Skin of body (tissue), 2 donors: ENCODE data around the gene RHBDD1. TPM values are rescaled to one million over a fixed set of nuclear protein-coding genes. Genes with fewer than 3 reads are reported as not detected.

ENCODE experiments used
- DNase-seq: peaks from one replicate; lab custom pipeline; 2025; lab: John Stamatoyannopoulos, UW
- total RNA-seq: library from RNA; depleted of rRNA; stranded (reverse); fragments of >200 nt; gene quantifications from one replicate; pipeline ENCODE4 v1.2.3, GENCODE V29; 2014

RHBDD1 gene
- total RNA-seq, 1 donor from 2014 or later = 38.3 TPM

DNA sequence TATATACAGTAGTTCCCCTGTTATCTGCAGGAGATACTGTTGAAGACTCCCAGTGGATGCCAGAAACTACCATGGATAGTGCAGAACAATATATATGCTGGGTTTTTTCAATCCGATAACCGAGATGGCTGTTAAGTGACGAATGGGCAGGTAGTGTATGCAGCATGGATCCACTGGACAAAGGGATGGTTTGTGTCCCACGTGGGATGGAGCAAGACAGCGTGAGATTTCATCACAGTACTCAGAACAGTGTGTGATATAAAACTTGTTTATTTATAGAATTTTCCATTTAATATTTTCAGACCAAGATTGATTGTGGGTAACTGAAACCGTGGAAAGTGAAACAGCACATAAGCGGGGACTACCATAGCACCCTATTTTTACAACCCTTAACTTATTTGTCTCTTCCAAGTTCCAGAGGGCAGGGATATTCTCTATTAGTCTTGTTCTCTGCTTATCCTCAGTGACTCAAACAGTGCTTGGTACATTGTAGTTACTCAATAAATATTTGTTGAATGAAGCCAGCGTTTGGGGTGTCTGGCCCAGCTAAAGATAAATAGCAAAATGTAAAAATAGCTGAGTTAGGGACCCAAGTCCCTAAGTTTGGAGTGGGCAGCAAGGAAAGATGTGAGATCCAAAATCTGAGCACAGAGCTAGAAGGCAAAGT is 50.0 kb downstream of the RHBDD1 start:
- no peak for DNase-seq

DNA sequence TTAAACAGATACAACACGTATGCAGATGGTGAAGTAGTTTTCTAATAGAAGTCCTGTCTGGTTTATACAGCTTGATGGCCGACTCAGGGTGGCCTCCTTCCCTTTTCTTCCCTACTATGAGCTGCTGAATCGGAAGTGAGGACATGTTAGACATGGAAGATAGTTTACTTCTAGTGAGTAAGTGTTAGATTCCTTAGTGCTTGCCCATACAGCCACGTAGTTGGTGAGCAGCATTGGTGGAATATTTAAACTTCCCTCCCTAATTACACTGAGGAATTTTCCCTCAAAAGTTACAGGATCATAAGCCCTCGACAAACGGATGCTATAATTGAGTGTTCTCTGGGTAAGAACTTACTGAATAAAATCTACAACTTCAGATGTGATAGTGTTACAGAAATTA is 52.1 kb downstream of the RHBDD1 start:
- DNase-seq = no peak

DNA sequence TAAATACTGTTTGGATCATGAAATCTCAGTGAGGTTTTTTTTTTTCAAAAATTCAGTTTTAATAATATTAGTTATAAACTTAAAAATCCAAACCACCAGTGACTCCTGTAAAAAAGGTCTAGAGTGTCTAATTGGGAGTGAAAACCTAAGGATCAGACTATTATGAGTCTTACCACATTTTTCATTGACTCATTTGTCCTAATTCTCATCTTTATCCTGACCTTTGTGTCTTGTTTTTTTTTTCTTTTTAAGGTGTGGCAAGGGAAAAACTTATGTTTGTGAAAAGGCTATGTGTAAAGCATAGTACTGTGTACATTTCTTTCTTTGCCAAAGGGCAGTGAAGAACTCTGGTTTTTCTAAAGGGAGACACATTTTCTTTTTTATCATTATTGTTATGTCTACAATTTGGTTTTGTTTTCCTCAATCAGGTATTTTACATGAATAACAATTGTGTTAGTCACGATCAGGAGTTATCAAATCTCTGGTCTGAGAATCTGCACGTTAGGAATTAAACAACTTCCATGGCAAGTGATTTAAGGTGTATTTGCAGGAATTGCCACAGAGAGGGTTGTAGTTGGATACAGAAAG is 52.6 kb downstream of the RHBDD1 start:
- DNase-seq = no peak

DNA sequence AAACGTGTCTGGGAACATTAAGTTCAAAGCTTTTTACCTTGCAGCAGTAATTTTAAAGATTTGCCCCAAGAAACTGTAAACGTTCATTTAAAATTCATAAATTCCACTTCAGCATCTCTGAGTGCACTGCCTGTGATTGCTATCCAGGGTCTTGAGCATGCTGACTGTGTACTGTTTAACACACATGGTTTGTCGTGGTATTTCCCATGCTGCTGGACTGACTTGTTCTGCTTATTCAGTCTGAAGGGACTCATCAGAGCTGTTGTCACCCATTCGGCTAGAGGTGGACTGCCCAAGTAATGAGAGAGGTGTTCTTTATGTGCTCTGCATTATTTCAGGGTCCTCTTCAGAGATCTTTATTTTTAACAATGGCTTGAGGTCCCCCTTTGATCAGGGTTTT is 53.1 kb downstream of the RHBDD1 start:
- DNase-seq = no peak

DNA sequence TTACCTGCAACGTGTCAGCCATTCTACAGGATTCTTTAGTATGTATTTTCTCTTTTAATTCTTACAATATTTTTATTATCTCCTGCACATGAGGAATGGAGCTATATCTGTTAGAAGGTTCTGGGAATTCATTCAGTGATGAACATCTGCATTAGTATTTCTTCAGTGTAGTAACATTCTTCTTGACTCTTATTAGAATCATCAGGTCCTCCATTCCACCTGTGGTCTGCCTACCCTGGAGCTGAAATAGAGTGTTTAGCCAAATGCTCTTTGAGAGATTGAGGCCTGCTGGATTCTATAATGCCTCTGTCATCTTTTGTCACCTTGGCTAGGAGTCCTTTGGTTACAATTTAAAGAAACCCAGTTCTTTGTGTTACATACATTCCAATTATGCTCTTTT is 54.4 kb downstream of the RHBDD1 start:
- no peak for DNase-seq

DNA sequence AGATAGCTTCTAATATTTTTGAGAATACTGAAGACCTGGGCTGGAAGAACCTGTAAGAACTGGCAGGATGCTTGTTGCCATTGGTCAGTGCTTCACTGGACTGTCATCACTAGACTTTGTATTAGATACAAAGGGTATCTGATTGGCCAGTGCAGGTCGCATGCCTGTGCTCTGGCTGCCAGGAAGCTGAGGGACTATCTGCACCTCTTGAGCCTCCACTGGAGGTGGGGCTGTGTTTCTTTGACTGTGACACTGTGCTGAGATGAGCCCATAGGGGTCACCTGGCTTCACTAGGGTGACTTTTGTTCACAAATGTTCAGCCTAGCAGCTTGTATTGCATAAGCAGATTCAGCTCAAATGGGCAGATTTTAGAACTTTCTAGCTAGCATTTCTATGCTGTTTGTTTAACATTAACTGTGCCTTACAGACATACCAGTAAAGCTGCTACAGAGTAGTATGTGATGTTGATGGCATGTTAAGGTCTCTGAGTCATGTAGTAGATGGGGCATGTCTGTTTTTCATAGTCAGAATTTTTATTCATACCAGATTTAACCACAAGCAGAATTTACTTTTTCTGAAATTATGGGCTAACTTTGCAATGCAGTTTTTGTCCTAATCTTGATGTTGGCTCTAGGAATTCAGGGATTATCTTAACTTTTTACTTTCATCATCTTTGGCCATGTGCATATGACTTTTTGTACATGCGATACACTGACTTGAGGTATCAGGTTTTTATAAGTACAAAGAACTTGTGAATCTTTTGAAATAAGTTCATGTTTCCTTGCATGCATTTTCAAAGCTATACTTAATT is 56.1 kb downstream of the RHBDD1 start:
- DNase-seq = no peak

DNA sequence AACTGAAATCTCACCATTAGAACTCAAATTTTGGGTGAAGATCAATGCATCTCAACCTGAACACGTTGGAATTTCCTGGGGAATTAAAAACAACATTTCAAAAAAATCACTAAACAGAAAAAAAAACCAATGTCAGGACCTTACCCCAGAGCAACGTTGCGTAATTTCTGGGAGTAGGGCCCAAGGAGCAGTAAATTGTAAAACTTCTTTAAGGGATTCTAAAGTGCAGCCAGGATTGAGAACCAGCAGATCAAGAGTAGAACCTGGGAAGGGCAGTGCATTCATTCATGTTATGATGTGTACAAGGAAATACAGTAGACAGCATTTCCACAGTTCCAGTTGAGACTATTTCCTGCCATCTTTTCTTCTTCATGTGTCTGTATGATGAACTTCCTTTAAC is 56.9 kb downstream of the RHBDD1 start:
- no peak for DNase-seq

DNA sequence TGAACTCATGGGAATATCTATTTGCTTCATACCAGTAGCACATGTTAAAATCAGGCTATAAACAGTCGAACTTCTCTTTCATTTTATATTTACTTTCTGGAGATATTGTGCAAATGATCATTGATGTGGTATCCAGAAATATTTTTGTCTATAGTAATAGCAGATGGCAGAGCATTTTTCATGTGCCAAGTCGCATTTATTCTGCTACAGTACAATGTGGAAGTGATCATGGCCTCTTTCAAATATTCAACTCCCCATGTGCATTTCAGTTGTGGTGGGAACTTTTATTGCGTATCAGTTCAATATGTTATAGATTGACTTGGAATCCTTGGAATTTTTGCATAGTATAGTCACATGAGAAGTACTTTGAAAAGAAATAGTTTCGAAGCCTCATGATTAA is 57.4 kb downstream of the RHBDD1 start:
- peak; percentile 95 for DNase-seq

DNA sequence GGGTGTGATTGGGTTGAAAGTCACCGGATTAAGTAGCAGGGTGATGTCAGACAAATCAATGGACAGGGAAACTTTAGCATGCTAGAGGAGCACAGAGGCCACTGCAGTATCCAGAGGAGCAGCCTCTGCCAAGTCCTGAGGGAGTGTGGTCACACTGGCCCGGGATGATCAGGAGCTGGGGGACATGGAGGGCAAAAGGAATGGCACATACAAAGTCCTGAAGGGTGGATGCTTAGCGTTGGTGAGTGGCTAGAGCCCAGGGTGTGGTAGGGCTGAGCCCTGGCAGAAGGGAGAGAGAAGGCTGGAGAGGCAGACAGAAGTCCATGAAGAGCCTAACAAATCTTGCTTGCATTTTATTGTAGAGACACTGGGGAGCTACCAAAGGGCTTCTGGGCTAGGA is 58.9 kb downstream of the RHBDD1 start:
- DNase-seq = no peak

DNA sequence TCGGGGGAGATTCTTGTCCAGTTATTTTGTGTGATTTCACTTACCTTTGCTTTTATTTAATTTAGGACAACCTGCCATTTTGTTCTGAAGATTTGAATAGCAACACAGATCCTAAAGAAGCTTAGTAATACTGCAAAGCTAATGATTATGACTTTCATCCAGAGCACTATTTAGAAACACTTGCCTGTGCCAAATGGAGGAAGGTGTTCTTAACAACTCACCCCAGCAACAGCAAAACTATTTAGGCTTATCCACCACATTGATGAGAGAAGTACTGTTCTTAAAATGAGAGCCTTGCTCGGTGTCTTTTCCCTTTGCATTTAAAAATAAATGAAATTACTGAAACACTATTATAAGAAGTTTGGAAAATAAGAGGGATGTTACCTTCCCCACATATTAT is 59.7 kb downstream of the RHBDD1 start:
- no peak for DNase-seq

DNA sequence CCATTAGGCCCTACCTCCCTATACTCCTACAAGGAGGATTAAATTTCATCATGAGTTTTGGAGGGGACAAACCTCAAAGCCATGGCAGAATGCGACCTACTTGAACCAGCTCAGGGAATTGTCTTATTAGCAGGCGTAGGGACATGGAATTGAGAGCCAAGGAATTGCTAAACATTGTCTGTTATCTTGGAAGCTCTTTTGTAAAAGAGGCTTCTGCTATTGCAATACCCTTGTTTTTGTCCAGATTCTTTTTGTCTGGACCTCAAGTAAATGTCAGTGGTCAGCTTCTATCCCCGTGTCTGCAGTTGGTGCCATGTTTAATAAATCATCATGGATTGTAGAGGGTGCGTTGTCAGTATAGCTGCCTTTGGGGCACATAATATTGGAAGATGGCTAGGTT is 62.3 kb downstream of the RHBDD1 start:
- no peak for DNase-seq

DNA sequence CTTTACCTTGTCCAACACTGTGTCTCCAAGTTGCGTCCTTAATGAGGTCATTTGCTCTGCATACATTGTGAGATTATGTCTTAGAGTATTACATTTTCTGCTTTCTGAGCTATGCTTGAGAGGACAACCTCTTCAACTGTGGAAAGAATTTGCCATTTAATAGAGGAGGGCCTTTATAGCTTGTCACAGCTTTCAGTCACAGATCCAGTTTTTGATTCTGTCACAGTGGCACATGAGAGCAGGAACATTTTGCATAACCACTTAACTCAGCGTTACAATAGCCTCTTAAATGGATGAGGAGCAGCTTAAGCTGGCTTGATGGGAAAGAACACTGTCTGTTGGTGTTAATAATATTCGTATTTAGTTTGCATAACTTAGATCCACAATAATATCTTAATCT is 63.0 kb downstream of the RHBDD1 start:
- no peak for DNase-seq

DNA sequence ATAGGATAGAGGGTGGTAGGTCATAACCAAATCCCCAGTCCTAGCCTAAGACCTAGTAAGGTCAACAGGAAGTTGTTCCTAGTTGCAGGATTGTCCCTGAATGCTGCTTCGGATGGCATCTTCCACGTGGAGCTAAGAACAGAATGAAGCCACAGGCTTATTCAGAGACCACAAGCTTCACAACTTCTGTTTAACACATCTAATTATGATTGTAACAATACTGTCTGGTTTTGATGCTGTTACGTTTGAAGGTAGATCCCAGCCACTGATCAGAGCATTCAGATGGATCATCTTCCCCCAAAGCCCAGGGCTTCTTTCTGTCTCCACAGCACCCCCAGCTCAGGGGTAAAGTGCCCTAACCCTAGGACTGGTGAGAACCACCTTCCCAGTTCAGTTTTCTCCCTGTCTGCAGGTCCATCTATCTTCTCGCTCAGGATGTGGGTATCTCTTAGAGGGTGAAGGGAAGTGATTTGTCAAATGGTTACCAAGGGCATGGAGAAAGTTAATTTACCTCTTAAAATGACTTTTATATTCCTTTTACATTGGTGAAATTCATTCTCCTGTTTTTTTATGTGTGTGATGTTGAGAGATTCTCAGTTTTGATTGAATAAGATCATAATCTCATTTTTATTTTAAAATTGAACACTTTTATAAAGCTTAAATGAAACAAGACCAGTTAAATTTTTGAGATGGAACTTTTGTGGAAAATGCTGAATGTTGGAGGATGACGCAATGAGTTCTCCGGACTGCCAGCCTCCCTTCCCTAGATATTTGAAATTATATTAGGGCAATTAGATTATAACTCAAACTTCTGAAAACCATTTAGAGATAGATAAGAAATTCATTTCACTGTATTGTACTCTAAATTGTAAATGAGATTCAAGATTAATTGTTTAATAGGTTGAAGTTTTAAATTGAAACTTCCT is 66.5 kb downstream of the RHBDD1 start:
- no peak for DNase-seq

DNA sequence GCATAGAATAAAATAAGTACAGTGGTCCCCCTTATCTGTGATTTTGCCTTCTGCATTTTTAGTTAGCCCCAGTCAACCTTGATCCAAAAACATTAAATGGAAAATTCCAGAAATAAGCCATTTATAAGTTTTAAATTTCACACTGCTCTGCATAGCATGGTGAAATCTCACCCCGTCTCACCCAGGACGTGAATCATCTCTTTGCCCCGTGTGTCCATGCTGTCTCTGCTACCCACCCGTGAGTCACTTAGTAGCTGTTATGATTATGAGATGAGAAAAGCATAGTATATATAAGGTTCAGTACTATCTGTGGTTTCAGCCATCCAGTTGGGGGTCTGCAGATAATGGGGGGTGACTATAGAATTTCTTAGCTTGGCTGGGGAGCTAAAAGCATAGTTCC is 67.3 kb downstream of the RHBDD1 start:
- no peak for DNase-seq

DNA sequence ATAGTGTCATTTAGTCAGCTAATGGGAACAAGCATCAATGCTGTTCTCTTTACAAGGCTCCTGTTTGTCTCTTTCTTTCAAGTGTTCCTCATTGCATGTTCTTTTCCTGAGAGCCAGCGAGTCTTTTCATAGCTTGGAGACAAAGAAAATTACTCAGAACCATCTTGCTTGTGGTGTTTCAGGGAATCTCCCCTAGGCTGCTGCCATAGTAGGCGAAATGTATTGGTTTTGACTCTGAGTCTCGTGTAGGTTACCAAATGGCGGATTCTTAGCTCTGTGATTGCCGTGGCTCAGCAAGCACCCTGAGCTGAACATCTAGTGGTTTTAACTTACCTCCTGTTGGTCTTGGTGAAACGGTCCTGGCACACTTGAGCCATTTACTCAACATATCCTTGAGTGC is 68.7 kb downstream of the RHBDD1 start:
- no peak for DNase-seq

DNA sequence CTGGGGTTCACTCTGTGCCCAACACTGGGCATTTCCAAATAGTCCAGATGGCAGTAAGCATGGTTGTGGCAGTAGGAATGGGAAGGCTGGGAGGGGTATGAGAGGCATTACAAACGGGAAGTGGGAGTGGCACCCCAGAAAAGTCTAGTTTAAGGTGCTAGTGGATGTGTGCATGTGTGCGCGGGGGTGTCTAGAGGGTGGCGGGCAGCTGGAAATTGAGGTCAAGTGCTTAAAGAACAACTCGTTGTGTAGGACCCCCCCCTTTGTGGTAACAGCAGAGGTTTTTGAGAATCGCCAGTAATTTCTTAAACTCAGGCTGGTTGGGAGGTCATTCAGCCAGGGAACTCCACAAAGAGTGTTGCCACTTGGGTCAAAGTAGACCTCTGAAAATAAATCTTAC is 69.9 kb downstream of the RHBDD1 start:
- no peak for DNase-seq

DNA sequence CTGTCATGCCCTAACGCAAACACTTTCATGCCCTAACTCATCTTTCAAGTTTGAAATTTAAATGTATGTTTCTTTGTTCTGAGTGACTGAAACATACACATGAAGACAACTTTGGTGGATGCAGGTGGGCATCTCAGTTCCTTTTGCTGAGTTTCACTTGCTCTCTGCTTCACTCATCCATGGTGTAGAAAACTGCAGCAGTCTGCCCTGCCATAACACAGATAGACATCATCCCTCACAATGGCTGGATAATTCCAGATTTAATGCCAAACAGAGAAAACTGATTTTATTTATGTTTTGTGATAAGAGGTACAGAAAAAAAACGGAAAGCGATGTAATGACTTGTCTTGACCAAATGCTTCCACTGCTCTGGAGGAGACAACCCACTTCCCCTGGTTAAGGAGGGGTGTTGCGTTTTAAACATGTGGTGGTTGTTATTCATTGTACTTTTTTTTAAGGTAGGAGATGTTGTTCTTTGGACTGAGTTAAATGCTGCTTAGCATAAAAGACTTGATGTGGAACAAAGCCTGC is 70.4 kb downstream of the RHBDD1 start:
- DNase-seq = no peak

DNA sequence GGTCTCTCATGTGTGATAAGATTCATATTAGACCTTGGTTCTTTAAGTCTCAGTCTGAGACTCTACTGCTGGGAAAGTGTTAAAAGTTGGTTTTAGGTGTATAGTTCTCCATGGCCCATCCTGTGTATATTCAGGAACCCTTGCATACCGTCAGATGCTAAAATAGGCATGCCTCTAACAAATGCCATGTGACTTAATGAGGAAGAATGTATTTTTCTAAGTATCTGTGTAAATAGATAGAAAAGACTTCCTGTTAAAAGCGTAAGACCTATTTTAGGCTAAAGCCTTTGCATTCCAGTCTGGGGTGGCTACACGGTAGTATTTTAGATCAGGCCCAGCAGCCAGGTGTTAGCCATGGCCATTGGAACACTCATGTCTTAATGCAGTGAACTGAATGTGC is 73.3 kb downstream of the RHBDD1 start:
- DNase-seq = no peak

DNA sequence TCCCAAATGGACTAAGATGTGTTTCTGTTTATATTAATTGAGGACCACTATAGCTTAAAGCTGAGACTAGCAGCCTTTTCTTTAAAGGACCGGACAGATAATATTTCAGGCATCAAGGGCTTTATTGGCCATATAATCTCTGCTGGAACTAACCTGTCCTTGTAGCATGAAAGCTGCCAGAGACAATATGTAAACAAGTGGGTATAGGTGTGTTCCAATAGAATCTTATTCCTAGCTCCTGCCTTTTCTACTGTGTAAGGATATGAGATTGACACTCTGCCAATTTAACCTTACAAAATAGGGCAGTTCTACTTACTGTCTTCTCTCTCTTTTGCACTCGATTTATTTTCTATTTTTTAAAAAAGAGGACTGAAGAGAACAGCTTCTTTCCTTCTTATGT is 74.0 kb downstream of the RHBDD1 start:
- no peak for DNase-seq

DNA sequence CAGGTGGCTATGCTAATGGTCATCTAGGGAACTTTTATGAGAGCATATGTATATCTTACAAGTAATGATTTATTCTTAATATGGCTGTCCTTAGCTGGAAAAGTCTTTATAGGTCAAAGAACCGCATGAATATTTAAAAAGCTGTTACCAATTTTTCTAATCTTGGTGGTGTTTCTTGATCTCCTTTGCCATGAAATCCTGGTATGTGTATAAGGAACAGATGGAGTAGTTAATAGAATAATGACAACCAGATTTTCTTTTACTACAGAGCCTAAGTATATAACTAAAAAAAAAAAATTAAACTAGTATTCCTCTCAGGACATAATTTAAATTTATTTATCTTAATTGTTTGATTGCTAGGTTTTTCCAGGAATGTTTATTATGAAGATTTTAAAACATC is 74.5 kb downstream of the RHBDD1 start:
- DNase-seq = peak; percentile 8

DNA sequence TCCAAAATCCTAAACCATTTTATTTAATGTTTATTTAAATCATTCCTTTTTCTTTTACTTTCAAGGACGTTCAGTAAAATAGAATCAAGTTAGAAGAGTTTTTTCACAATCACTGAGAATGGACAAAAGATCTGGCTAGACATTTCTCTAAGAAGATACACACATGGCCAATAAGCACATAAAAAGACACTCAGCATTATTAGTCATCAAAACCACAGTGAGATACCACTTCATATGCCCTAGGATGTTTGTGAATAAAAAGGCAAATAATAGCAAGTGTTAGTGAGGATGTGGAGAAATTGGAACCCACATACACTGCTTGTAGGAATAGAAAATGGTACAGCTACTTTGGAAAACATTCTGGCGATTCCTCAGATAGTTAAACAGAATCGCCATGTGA is 76.1 kb downstream of the RHBDD1 start:
- no peak for DNase-seq

DNA sequence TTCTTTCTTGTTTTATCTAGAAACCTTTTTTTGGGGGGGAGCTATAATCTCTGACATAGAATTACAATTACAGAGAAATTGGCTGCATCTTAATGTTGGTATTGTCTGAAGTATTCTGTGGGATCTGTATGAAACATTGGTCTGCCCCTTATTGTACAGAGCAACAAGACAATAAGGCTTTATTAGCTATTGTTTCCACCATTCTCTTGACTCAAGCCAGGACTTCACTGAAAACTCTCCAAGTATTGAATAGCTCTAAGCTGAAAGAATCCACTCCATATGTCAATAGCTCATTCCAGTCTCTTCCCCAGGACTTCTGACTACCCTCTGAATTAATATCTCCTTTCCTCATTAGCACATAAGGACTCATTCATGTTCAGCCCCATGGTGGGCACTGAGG is 77.8 kb downstream of the RHBDD1 start:
- no peak for DNase-seq
